Astrocyte of the spinal cord (primary cell): ENCODE measurements around the gene NINJ1.
"Not testable (repeated sequence)": the region's sequence is repeated elsewhere in the genome, so short reads cannot be mapped to it uniquely, and the experiment has no call there.

Source experiments
- DNase-seq: peaks from one replicate; pipeline ENCODE4 v3.0.0; 2011; ENCODE audit warnings: low read depth, low spot score
- H3K4me3 ChIP-seq: 2 replicates; pipeline ENCODE4 v1.5.1; 2011; ENCODE audit warnings: low read depth, mild to moderate bottlenecking, low read length, moderate library complexity
- CTCF ChIP-seq: IDR thresholded peaks from 2 replicates; pipeline ENCODE4 v1.5.1; 2012; ENCODE audit warnings: low read depth, mild to moderate bottlenecking, low read length, inconsistent platforms
- in situ Hi-C: cut with HindIII; loops from 2 replicates; pipeline ENCODE4 v1.10.0; 2017; ENCODE audit warnings: low sequenced_read_pairs

The NINJ1 gene

DNA sequence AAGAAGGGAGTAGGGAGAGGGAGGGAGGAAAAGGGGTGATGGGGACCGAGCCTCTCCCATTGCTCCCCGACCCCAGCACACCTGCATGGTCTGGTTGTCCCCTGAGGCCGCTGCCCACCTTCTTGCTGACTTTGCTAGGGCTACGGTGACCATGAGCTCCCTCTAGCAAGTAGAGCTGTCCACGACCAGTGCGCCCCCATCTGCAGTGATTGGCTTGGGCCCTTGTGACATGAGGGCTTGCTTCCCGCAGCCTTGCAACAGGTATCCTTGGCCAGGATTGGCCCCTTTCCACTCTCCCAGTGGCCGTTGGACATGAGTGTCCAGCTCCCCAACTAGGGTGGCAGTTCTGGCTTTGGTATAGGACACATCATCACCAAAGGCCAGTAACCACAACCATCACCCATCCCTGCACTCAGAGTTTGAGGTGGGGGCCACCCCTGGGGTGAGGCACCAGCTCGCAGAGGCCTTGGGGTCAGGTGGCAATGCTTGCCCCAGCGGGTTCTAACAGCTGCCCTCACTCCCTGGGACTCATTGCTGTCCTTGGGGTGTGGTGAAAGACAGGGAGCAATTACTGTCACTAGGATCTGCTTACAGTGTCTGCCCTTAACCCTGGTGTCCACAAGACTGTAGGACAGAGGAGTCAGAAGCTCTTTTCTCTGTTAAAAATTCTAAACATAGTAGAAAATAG is 17.2 kb upstream of the NINJ1 start:
- H3K4me3 ChIP-seq, result no peak overlapping the region
- in situ Hi-C loops, result no loop called here
- no peak for TF ChIP-seq CTCF
- DNase-seq, result no peak

GRCh38 chr9:93149361-93149760 is 15.3 kb upstream of the NINJ1 start:
- H3K4me3 ChIP-seq, result no peak overlapping the region
- in situ Hi-C loops, result no loop called here
- TF ChIP-seq CTCF, result no peak
- peak; percentile 10 for DNase-seq

DNA sequence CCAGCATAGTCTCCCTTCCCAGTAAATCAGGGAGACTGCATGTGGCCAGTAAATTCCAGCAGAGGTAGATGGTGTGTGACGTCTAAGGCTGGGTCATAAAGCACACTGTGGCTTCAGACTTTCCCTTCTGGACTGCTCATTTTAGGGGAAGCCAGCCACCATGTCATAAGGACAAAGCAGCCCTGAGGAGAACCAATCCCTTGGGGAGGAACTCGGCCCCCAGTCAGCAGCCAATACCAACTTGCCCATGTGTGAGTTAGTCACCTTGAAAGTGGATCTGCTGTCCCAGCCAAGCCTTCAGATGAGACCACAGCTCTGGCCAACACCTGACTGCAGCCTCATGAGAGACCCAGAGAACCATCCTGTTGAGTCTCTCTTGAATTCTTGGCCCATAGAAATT is 14.7 kb upstream of the NINJ1 start:
- no peak overlapping the region for H3K4me3 ChIP-seq
- TF ChIP-seq CTCF, result no peak
- in situ Hi-C loops, result no loop called here
- DNase-seq, result no peak

- no peak for DNase-seq
- in situ Hi-C loops, result no loop called here
- no peak for TF ChIP-seq CTCF
- no peak overlapping the region for H3K4me3 ChIP-seq
Observed at GRCh38 chr9:93147632-93148031, 13.6 kb upstream of the NINJ1 start.

DNA sequence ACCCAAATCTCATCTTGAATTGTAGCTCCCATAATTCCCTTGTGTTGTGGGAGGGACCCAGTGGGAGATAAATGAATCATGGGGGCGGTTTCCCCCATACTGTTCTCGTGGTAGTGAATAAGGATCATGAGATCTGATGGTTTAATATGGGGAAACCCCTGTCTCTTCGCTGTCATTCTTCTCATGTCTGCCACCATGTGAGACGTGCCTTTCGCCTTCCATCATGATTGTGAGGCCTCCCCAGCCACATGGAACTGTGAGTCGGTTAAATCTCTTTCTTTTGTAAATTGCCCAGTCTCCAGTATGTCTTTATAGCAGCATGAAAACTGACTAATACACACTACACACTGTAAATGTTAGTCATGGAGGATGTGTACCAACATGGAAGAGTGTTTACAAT is 12.6 kb upstream of the NINJ1 start:
- in situ Hi-C loops, H3K4me3 ChIP-seq, DNase-seq: not testable (repeated sequence)

- in situ Hi-C loops, result no loop called here
- TF ChIP-seq CTCF, result no peak
- no peak overlapping the region for H3K4me3 ChIP-seq
- peak; percentile 20 for DNase-seq
Observed at GRCh38 chr9:93143830-93144530, 9.9 kb upstream of the NINJ1 start.

DNA sequence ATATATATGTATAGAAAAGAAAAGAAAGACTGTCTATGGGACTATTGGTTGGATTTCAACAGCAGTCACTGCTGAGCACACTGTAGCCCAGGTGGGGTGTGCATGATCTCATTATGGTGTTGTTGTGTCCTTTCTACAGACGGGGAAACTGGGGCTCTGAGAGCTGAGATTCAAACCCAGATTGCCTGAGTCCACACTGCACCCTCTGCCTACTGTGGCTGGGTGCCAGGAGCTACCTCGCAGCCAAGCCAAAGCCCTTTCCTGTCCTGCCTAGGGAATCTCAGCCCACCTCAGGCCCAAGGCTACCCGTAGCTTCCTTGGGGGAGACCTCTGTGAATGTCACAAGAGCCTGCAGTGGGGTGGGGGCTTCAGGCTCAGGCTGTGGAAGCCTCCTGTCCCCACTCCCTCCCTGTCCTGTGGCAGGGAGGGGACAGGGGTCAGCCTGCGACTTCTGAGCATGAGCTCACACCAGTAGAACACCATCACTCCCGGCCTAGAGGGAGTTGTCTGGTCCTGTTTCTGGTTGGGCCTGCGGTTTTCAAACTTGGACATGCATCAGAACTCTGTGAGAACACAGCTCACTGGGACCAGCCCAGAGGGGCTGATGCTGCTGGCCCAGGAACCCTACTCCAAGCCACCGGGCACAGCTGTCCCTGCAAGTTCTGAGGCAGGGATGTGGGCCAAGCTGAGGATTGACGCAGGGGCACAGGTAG is 7.9 kb upstream of the NINJ1 start:
- in situ Hi-C loops, result no loop called here
- no peak for DNase-seq
- H3K4me3 ChIP-seq, result no peak overlapping the region
- TF ChIP-seq CTCF, result no peak
